Inflammatory macrophage (primary cell): ENCODE data around the gene UBTD1.
"Not testable (repeated sequence)": the region's sequence is repeated elsewhere in the genome, so short reads cannot be mapped to it uniquely, and the experiment has no call there.

Experiments
- DNase-seq, 2 donors: peaks; one replicate each; pipeline ENCODE4 v3.0.0-alpha.2; 2020 to 2022

UBTD1 gene

GRCh38 chr10:97539523-97540200 lies 40.9 kb downstream of the UBTD1 start:
- no peak for DNase-seq

GRCh38 chr10:97540669-97541500 lies 42.2 kb downstream of the UBTD1 start:
- peak; percentile 14 to 48 for DNase-seq

- peak; percentile 67 to 84 for DNase-seq
Measured at GRCh38 chr10:97542169-97543024, 43.7 kb downstream of the UBTD1 start.

- DNase-seq = peak; percentile 83 to 93
Measured at GRCh38 chr10:97543025-97543546, 44.4 kb downstream of the UBTD1 start.

GRCh38 chr10:97546456-97547270 lies 47.9 kb downstream of the UBTD1 start:
- no peak for DNase-seq

GRCh38 chr10:97547271-97547600 lies 48.5 kb downstream of the UBTD1 start:
- DNase-seq = peak; percentile 32 to 49

GRCh38 chr10:97547962-97548361 lies 49.2 kb downstream of the UBTD1 start:
- DNase-seq = no peak

- DNase-seq = no peak
Measured at GRCh38 chr10:97548828-97549455, 50.2 kb downstream of the UBTD1 start.

- no peak for DNase-seq
Measured at GRCh38 chr10:97549587-97550322, 51.0 kb downstream of the UBTD1 start.

GRCh38 chr10:97550336-97551149 lies 51.8 kb downstream of the UBTD1 start:
- no peak for DNase-seq

- DNase-seq = no peak
Measured at GRCh38 chr10:97551271-97551670, 52.5 kb downstream of the UBTD1 start.

GRCh38 chr10:97553575-97554031 lies 54.9 kb downstream of the UBTD1 start:
- DNase-seq = peak; percentile 32 to 56

GRCh38 chr10:97554336-97554735 lies 55.6 kb downstream of the UBTD1 start:
- DNase-seq = not testable (repeated sequence)

GRCh38 chr10:97555541-97555940 lies 56.8 kb downstream of the UBTD1 start:
- DNase-seq = not testable (repeated sequence)

GRCh38 chr10:97560731-97561381 lies 62.1 kb downstream of the UBTD1 start:
- not testable (repeated sequence) for DNase-seq

- not testable (repeated sequence) for DNase-seq
Measured at GRCh38 chr10:97561386-97562077, 62.8 kb downstream of the UBTD1 start.

- not testable (repeated sequence) for DNase-seq
Measured at GRCh38 chr10:97562329-97562728, 63.6 kb downstream of the UBTD1 start.

- no peak for DNase-seq
Measured at GRCh38 chr10:97563337-97563736, 64.6 kb downstream of the UBTD1 start.
